GM18502 (cell line): ENCODE measurements around the gene LAX1.
"Not testable (repeated sequence)": the region's sequence is repeated elsewhere in the genome, so short reads cannot be mapped to it uniquely, and the experiment has no call there.

Experiments
- ATAC-seq: cut with Tn5 transposase; IDR thresholded peaks from one replicate; pipeline ENCODE4 v1.9.1; 2021; ENCODE audit warnings: mild to moderate bottlenecking; ENCODE audit not compliant: unreplicated experiment, poor library complexity

LAX1 gene

GRCh38 chr1:203765029-203765837 is at the start of gene LAX1:
TSS of gene LAX1 (plus strand) at chr1:203765183. CDS start at chr1:203765566, 383 bp downstream.
- peak; percentile 78 for ATAC-seq

GRCh38 chr1:203717120-203717519 is 47.9 kb upstream of the LAX1 start:
- no peak for ATAC-seq

DNA sequence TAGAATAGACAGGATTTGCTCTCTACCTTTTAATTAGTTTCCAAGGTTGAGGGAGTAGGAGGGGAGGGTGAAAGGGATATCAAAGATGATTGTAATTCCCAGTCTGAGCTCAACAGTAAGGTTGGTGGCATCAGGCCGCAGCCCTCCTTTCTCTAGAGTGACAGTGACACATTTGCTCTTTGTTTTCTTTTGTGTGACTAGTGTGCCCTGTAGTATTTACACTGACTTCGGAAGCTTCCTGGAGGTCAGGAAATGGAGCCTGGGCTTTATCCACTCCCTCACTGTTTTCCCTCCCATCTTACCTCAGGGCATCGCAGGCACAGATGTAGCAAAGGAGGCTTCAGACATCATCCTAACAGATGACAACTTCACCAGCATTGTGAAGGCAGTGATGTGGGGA is 44.7 kb upstream of the LAX1 start:
- ATAC-seq, result no peak

DNA sequence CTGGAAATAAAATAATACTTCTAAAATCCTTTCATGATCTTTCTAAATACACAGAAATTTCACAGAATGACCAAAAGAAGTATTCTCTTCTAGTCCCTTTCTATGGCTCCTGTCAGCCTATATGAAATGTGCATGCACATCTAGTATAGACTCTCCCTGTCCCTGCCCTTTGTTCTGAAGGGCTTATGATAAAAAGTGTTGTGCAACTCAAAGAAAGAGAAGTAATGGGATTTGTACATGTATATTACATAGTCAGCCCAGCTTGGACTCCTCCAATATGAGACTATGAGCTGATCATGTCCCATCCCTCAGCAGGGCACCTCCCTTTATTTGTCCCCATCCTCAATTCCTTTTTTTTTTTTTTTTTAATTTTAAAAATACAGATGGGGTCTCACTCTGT is 42.1 kb upstream of the LAX1 start:
- no peak for ATAC-seq

GRCh38 chr1:203726417-203726867 is 38.5 kb upstream of the LAX1 start:
- ATAC-seq, result no peak

DNA sequence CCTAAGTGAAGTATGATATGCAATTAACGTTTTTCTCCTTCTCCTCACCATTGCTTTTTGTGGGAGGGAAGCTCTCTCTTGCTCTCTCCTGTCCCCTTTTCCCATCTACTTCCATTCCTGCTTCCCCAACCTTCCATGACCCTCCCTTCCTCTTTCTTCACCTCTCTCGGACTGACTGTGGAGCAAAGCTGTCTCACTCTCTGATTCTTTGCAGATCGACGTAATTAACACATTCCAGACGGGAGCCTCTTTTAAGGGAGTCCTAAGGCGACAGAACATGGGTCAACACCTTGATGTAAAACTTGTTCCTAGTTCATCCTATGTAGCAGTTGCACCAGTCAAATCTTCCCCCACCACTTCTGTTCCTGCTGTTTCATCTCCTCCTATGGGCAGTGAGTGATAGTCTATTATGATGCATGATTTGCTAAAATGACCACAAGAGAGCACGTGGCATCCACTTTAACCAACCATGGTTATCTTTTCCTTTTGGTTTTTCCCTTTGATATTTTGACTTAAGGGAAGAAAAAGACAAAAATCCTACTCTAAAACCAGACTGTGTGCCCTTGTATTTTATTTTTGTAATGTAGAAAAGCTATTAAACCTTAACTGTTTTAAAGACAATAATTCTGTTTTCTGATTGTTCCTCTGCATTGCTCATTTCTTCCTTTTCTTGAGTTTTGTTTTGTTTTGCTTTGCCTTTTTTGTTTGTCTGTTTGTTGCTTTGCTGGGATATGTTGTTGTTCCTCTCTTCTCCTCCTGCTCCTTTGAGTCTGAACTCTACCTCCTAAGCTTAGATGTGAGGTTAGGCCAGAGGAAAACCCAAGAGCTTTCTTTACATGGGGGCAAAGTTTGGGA is 31.7 kb upstream of the LAX1 start:
- ATAC-seq, result no peak

DNA sequence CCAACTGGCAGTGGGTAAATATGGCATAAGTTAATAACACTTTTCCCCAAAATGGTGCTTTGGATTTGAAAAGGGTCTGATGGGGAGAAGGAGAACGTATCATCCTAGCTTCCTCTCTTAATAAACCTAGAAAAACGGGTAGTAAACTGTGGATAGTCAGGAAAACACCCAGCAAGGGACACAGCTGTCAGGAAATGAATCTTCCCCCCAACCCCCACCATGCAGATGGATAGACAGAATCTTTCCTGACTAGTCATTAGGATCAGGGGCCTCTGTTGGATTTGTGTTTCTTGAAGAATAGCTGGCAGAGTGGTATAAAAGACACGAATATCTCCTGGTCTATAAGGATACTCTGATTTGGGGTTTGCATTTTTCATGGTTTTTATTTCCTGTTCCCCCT is 22.5 kb upstream of the LAX1 start:
- ATAC-seq, result no peak

DNA sequence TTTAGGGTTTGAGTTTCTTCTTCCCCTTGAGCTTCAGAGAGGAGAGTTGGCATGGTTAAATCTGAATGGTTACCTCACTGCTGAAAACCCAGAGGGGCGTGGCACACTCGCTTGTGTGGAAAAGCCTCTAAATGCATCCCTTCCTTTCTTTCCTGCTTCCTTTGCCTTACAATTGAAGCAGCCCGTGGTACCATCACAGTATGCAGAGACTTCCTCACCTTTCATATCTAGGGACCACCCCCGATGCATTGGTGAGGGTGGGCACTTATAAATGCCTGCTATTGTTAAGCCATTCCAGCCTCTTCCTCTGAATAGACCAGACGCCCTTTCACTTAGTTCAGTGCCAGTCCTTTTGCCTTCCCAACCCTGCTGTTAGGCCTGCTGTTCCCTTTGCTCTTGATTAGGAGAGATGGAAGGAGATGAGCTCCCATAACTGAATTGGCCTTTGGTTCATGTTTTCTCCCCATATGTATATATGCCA is 21.9 kb upstream of the LAX1 start:
- ATAC-seq, result no peak

DNA sequence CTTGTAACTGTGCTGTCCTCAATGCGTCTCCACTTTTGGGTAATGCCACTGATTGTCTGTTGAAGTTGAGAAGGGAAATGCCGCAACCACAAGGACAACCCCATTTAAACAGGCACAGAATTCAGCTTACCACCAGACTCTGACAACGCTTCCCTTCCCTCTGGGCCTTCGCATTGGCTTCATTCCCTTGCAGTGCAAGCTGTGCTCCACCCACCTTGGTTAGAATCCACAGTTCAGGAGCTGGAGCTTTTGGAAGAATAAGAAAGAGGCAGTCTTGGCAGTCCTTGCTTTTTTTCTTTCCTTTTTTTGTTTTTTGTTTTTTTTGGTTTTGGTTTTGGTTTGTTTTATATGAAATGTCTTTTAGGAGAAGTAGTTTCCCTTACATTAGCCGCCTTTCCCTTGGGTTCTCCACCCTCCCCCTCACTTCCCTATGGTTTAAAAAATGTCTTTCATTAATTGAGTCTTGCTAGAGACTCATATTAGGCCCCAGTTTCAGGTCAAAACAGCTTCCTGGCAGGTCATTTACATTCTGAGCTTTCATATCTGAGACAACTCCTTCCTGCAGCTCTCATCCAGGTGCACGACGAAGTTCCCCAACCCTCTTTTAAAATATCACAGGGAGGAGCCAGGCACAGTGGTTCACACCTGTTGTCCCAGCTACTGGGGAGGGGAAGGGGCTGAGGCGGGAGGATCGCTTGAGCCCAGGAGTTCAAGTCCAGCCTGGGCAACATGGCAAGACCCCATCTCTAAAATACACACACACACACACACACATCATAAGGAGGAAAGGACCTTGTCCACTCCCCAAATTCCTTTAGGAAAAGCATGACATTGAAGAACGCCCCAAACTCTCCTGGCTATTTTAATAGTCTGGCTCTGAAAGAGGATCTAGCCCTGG is 20.7 kb upstream of the LAX1 start:
- ATAC-seq, result no peak

DNA sequence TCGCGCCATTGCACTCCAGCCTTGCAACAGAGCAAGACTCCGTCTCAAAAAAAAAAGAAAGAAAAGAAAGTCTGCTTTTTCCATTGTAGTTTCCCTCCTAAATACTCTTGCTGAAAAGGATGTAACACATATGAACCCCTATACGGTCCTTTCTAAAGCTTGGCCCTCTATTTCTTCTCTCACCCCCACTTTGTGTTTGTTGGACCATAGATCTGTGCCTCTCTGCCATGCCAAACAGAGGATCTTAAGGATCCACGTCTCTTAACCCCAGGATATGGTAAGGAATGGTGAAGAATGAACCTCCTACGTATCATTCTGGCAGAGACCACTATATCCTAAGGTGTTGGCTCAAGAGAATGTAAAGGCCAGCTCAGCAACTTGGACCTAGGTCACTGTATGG is 18.7 kb upstream of the LAX1 start:
- no peak for ATAC-seq

GRCh38 chr1:203751051-203751450 is 13.9 kb upstream of the LAX1 start:
- no peak for ATAC-seq

DNA sequence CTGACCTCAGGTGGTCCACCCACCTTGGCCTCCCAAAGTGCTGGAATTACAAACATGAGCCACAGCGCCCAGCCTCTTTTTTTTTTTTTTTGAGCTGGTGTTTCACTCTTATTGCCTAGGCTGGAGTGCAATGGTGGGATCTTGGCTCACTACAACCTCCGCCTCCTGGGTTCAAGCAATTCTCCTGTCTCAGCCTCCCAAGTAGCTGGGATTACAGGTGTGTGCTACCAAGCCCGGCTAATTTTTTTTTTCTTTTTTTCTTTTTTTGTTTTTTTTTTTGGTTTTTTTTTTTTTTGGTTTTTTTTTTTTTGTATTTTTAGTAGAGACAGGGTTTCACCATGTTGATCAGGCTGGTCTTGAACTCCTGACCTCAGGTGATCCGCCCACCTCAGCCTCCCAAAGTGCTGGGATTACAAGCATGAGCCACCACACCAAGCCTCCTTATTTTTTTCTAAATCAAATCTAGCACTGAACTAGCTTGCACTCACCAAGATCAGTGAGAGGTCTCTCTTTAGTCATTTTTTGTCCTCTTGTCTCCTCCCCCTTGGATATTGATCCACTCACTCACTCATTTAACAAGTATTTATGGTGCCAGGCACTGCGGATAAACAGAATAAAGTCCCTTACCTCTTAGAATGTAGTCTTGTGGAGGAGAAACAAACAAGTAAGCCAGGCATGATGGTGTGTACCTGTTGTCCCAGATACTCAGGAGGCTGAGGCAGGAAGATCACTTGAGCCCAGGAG is 13.2 kb upstream of the LAX1 start:
- not testable (repeated sequence) for ATAC-seq

- peak; percentile 90 for ATAC-seq
These were observed 10.5 kb upstream of the LAX1 start for GRCh38 chr1:203754455-203754864.

- ATAC-seq, result no peak
These were observed 8.9 kb upstream of the LAX1 start for GRCh38 chr1:203756036-203756435.

DNA sequence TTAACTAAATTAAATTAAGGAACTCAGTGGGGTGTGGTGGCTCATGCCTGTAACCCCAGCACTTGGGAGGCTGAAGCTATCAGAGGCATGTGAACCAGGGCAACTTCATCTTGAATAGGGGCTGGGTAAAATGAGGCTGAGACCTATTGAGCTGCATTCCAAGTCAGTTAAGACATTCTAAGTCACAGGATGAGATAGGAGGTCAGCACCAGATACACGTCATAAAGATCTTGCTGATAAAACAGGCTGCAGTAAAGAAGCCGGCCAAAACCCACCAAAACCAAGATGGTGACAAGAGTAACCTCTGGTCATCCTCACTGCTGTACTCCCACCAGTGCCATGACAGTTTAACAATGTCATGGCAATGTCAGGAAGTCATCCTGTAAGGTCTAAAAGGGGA is 6.2 kb upstream of the LAX1 start:
- ATAC-seq, result not testable (repeated sequence)

- ATAC-seq, result no peak
These were observed 4.5 kb upstream of the LAX1 start for GRCh38 chr1:203760506-203760905.

- ATAC-seq, result not testable (repeated sequence)
These were observed 3.0 kb upstream of the LAX1 start for GRCh38 chr1:203761958-203762357.

DNA sequence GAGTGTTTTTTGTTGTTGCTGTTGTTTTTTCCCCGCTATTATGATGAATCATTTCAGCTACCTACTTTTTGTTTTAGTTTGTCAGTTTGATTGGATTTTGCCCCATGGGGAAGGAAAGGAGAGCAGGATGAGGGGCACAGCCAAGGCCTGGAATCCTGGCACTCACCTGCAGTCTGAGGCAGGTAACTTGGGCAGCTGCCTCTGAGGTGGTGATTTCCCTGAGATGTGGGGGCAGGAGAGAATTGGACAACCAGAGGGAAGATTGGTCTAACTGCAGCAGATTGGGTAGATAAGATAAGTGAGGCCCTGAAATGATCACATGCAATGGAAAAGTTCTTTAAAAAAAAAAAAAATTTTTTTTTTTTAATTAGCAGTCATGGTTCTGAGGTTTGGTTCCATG is 1.5 kb upstream of the LAX1 start:
- no peak for ATAC-seq
